Subcutaneous abdominal adipose tissue (tissue), 5 donors: ENCODE measurements around the gene MKNK2.
A peak's percentile ranks its signal among the peaks of the same experiment; 100 is the strongest.

Experiments used
- H3K27ac ChIP-seq: one replicate; pipeline ENCODE4 v1.7.0; 2013; ENCODE audit warnings: low read depth, mild to moderate bottlenecking, inconsistent platforms, low read length, moderate library complexity
- H3K27me3 ChIP-seq, 5 donors: one replicate each; pipeline ENCODE4 v1.7.0; 2013; ENCODE audit warnings: low read length in 5 of 5, inconsistent platforms in 1 of 5; ENCODE audit not compliant: control insufficient read depth in 5 of 5, insufficient read depth in 4 of 5
- H3K36me3 ChIP-seq, 5 donors: one replicate each; pipeline ENCODE4 v1.7.0; 2013; ENCODE audit warnings: low read length in 5 of 5; ENCODE audit not compliant: control insufficient read depth in 5 of 5, insufficient read depth in 5 of 5
- H3K4me1 ChIP-seq, 5 donors: one replicate each; pipeline ENCODE4 v1.7.0; 2013; ENCODE audit warnings: low read length in 5 of 5, mild to moderate bottlenecking in 3 of 5, moderate library complexity in 1 of 5; ENCODE audit not compliant: control insufficient read depth in 5 of 5, insufficient read depth in 5 of 5
- H3K4me3 ChIP-seq, 5 donors: one replicate each; pipeline ENCODE4 v1.7.0; 2013; ENCODE audit warnings: low read length in 5 of 5, low read depth in 1 of 5
- H3K9ac ChIP-seq, 5 donors: one replicate each; pipeline ENCODE4 v1.7.0; 2013; ENCODE audit warnings: low read length in 5 of 5, mild to moderate bottlenecking in 4 of 5, moderate library complexity in 3 of 5
- H3K9me3 ChIP-seq, 5 donors: one replicate each; pipeline ENCODE4 v1.7.0; 2013; ENCODE audit warnings: low read length in 5 of 5; ENCODE audit not compliant: control insufficient read depth in 5 of 5
- donor health status: healthy.
- donor health status: healthy.
- donor health status: healthy.
- donor health status: healthy.
- donor health status: healthy.

MKNK2 gene

DNA sequence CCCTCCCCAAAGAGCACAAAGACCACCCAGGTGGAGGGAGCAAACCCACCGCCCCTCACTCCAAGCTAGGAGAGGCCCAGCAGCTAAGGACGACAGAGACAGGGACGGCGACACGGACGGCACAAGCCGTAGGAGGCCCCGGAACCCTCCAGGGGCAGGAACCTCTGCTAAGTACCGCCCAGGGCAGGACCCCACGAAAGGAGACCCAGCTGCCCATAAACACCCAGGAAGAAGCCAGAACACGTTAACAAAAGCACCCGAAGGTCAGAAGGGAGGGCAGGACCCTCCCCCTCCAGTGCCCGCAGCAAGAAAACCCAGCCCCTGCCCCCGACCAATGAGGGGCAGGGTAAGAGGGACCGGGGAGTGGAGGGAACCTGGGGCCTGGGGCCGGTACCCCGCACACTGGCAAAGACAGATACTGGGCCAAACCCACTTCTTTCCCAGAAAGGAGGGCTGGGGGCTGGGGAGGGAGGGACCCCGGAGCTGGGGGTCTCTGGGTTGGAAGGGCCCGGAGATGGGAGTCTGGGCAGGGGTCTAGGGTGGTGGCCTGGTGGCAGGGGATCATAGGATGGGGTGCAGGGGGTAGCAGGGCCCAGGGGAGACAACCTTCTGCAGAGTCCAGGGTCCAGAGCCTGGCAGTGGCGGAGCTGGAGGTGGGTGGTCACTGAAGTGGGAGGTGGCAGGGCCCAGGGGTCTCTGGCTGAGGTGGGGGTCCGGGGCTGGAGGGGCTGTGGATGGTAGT is 37.9 kb downstream of the MKNK2 start:
- no peak overlapping the region for H3K27ac ChIP-seq
- peaks cover 0 to 22% (median 19%) of the 10 kb centered on the region in 5 donors for H3K4me1 ChIP-seq
- peak overlapping the region in 1 of 5 donors; percentile 8 for H3K9ac ChIP-seq
- H3K4me3 ChIP-seq, result no peak overlapping the region
- no peaks in the 10 kb centered on the region for H3K9me3 ChIP-seq
- H3K36me3 ChIP-seq, result peaks cover 0 to 4% (median 0%) of the 10 kb centered on the region in 5 donors
- H3K27me3 ChIP-seq, result no peaks in the 10 kb centered on the region

DNA sequence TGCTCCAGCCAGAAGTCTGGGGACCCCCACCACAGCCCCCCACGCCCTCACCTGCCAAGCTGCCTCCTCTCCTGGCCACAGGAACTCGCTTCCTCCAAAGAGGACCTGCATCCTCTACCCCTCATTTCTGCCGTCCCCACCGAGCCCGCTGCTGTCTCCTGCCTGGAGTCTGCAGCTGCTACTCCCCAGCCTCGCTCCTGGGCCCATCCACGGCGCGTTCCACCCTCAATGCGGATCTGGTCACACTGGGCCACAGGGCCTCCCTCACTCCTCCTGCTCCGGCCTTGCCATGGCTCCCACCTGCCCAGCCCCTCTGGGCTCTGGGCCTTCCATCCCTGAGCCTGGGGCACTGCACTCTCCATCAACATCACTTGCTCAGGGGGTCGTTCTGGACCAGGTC is 39.9 kb downstream of the MKNK2 start:
- H3K4me1 ChIP-seq, result peaks cover 0 to 24% (median 16%) of the 10 kb centered on the region in 5 donors
- H3K27me3 ChIP-seq, result no peaks in the 10 kb centered on the region
- H3K27ac ChIP-seq, result no peak overlapping the region
- H3K36me3 ChIP-seq, result peaks cover 0 to 4% (median 0%) of the 10 kb centered on the region in 5 donors
- H3K9me3 ChIP-seq, result no peaks in the 10 kb centered on the region
- no peak overlapping the region for H3K4me3 ChIP-seq
- no peak overlapping the region for H3K9ac ChIP-seq

DNA sequence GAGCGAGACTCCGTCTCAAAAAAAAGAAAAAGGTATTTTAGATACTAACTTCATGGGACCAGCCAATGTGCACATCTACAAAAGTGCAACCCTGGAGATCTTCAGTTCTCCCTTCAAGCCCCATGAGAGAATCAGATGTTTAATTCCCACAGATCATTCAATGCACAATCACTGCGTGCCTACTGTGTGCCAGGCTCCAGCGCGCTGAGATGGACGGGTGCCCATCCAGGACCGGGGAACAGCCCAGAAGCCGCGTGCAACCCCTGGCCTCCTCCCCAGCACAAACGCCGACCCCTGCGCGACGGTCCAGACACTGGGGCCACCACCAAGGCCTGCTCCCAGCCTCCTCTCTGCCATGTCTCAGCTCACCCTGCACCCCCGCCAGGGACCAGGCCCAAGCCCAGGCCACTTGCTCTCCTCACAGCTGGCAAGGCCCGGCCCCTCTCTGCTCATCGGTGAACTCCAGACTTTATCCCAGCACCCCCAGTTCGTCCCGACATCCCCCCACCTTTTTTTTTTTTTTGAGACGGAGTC is 40.8 kb downstream of the MKNK2 start:
- Histone ChIP-seq H3K9ac (no peak overlapping the region), H3K9me3 (no peaks in the 10 kb centered on the region), H3K27me3 (no peaks in the 10 kb centered on the region), H3K36me3 (peaks cover 0 to 4% (median 0%) of the 10 kb centered on the region in 5 donors), H3K4me3 (no peak overlapping the region), H3K27ac (no peak overlapping the region), H3K4me1 (peaks cover 0 to 22% (median 14%) of the 10 kb centered on the region in 5 donors)

DNA sequence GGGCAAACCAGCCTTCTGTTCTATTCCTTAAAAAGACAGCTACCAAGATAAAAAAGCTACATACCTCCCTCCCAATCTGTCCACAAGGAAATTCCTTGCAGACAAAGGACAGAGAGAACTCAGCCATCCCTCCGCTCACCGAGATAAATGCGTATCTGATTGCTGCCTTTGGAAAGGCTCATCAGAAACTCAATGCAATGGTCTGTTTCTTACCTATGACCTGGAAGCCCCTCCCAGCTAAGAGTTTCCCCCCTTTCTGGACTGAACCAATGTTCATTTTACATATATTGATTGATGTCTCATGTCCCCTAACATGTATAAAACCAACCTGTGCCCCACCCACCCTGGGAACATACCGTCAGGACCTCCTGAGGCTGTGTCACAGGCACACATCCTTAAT is 47.2 kb downstream of the MKNK2 start:
- H3K36me3 ChIP-seq, result peaks cover 0 to 32% (median 15%) of the 10 kb centered on the region in 5 donors
- peaks cover 0 to 5% (median 0%) of the 10 kb centered on the region in 5 donors for H3K4me1 ChIP-seq
- no peak overlapping the region for H3K27ac ChIP-seq

DNA sequence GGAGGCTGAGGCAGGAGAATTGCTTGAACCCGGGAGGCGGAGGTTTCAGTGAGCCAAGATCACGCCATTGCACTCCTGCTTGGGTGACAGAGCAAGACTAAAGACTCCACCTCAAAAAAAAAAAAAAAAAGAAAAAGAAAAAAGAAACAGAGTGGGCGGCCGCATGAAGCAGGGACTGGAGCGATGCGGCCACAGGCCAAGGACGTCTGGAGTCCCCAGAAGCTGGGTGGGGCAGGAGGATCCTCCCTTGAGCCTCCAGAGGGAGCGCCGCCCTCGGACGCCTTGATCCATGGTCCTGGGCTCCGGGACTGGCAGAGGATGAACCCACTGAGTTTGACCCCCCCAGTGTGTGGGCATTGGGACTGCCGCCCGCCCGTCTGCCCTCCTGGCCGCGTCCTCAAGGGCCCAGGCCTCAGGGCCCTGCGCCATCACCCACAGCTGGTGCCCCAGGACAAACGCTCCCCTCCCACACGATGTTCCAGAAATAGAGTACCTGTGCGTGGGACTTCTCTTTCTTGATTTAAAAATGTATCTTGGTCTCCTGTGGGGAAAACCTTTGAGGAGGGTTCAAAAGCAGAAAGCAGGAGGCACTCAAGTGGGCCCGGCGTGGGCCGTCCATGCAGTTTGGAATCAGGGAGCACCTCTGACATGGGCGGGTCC is 51.1 kb downstream of the MKNK2 start:
- Histone ChIP-seq H3K36me3 (peaks cover 0 to 50% (median 28%) of the 10 kb centered on the region in 5 donors), H3K9ac (no peak overlapping the region), H3K4me1 (no peaks in the 10 kb centered on the region), H3K27ac (no peak overlapping the region), H3K27me3 (no peaks in the 10 kb centered on the region), H3K4me3 (no peak overlapping the region), H3K9me3 (no peaks in the 10 kb centered on the region)

More for the DNA sequence above, 47.2 kb downstream of the MKNK2 start:
- Histone ChIP-seq H3K4me3 (no peak overlapping the region), H3K9me3 (no peaks in the 10 kb centered on the region), H3K9ac (no peak overlapping the region), H3K27me3 (no peaks in the 10 kb centered on the region)

DNA sequence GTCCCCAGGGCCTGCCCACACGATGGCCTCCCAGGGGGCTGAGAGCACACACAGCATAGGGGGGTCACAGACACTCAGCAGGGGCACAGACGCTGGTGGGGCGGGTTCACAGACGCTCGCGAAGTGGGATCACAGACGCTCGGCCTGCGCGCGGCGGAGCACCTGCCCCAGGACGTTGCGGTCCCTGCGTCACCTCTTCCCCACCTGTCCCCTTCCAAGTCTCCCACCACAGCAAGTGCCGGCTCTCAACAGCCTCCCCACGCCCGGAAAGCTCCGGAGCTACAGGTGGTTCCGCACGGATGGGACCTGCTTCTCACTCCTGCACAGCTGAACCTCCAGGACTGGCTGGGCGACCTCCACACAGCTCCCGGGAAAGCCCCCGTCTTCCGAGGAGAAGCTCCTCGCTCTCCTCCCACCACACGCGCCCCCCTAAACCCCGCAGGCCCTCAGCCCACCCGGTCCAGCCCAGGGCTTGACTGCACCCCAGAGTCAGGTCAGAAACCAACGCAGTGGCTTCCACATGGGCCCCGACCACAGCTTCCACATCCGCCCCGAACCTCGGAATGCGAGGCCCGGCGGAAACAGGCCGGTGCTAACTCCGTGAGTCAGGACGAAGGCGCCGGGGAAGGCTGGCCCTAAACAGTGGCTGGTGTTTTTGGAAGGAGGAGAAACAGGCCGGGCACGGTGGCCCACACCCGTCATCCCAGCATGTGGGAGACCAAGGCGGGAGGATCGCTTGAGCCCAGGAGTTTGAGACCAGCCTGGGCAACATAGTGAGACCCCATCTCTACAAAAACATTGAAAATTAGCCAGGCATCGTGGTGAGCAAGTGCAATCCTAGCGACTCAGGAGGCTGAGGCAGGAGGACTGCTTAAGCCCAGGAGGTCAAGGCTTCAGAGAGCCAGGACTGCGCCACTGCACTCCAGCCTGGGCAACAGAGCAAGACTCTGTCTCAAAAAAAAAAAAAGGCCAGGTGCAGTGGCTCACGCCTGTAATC is 52.0 kb downstream of the MKNK2 start:
- Histone ChIP-seq H3K9ac (no peak overlapping the region), H3K4me1 (no peaks in the 10 kb centered on the region), H3K27ac (no peak overlapping the region), H3K36me3 (peaks cover 0 to 54% (median 28%) of the 10 kb centered on the region in 5 donors), H3K27me3 (no peaks in the 10 kb centered on the region), H3K9me3 (no peaks in the 10 kb centered on the region), H3K4me3 (no peak overlapping the region)

DNA sequence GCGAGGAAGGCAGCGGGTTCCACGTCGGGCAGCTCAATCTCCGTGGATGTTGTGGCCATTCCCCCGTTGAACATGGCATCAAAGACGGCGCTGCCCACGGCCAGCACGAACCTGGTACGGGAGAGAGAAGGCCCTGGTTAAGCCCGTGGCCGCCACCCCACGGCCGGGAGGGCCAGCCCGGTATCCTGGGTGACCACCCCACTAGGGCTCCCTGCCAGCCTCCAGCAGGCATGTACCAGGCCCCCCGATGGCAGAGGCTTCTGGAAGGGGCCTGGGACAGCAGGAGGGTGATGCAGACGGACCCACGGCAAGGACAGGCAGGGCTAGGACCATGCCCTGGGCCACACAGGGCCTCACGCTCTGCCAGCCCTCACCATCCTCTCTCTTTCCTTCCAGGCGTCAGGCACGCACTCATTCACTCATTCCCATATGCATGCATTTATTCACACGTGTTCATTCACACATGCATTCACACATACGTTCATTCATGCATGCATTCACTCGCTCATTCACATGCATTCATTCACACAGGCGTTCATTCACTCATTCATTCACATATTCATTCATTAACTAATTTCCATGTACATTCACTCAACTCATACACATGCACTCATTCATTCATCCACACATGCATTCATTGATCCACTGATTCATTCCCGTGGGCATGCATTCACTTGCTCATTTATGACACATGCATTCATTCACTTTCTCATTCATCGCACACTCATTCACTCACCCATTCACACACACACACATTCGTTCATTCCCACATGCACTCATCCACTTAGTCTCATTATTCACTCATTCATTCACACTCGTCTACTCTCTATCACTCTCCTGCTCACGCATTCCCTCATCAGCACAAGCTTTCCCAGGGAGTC is 53.5 kb downstream of the MKNK2 start:
- Histone ChIP-seq H3K9me3 (no peaks in the 10 kb centered on the region), H3K36me3 (peaks cover 0 to 54% (median 28%) of the 10 kb centered on the region in 5 donors), H3K27ac (no peak overlapping the region), H3K4me3 (no peak overlapping the region), H3K9ac (no peak overlapping the region), H3K4me1 (no peaks in the 10 kb centered on the region), H3K27me3 (no peaks in the 10 kb centered on the region)

DNA sequence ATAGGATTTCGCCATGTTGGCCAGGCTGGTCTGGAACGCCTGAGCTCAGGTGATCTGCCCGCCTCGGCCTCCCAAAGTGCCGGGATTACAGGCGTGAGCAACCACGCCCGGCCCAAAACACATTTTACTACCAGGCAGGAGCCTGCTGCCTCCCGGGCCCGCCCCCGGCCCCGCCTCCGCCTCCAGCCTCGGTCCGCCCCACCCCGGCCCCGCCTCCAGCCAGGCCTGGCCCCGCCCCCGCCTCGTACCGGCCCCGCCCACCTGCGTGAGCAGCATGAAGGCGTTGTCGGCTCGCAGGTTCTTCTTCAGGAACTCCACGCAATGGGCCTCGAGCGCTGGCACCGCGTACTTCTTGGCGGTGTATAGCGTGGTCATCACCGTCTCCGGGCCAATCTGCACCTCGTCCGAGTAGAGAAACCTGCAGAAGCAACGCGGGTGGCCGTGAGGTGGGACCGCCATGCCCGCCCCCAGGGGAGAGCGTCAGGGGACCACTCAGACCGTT is 58.2 kb downstream of the MKNK2 start:
- no peaks in the 10 kb centered on the region for H3K27me3 ChIP-seq
- H3K4me1 ChIP-seq, result no peaks in the 10 kb centered on the region

More for the DNA sequence above, 58.2 kb downstream of the MKNK2 start:
- no peak overlapping the region for H3K4me3 ChIP-seq
- H3K36me3 ChIP-seq, result peaks cover 0 to 63% (median 46%) of the 10 kb centered on the region in 5 donors
- no peaks in the 10 kb centered on the region for H3K9me3 ChIP-seq
- H3K27ac ChIP-seq, result no peak overlapping the region
- no peak overlapping the region for H3K9ac ChIP-seq
